Measurements from ENCODE around the gene CAMK1D.
"Not testable (repeated sequence)": the region's sequence is repeated elsewhere in the genome, so short reads cannot be mapped to it uniquely, and the experiment has no call there.

Gene CAMK1D

GRCh38 chr10:12724807-12725579, 375.6 kb downstream of the CAMK1D start:
- Histone ChIP-seq H3K9ac (ENCODE audit: low read length in 2 of 2) (no peak overlapping the region), H3K4me3 (ENCODE audit: low read length in 2 of 2) (no peak overlapping the region), H3K36me3 (ENCODE audit: control insufficient read depth in 2 of 2, insufficient read depth in 2 of 2, low read length in 2 of 2) (no peaks in the 10 kb centered on the region), H3K27ac (ENCODE audit: low read length) (no peak overlapping the region), H3K4me1 (ENCODE audit: control insufficient read depth, insufficient read depth, low read length) (peaks cover 39% of the 10 kb centered on the region), H3K9me3 (ENCODE audit: control insufficient read depth in 2 of 2, low read length in 2 of 2) (no peaks in the 10 kb centered on the region), H3K27me3 (ENCODE audit: control insufficient read depth in 1 of 2, insufficient read depth in 2 of 2, low read length in 2 of 2) (no peaks in the 10 kb centered on the region)

DNA sequence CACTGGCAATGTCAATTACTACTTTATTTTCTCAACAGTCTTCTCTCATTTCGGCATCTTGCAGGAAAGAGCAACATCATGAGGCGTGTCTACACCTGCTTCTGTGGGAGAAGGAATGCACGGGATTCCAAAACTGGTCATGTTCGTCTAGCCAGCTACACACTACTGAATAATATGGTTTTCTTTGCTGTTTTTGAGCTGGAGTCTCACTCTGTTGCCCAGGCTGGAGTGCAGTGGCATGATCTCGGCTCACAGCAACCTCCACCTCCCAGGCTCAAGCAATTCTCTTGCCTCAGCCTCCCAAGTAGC, 376.2 kb downstream of the CAMK1D start:
- not testable (repeated sequence) for H3K36me3 ChIP-seq (ENCODE audit: control insufficient read depth in 2 of 2, insufficient read depth in 2 of 2, low read length in 2 of 2); H3K9ac ChIP-seq (ENCODE audit: low read length in 2 of 2); H3K4me3 ChIP-seq (ENCODE audit: low read length in 2 of 2); H3K27me3 ChIP-seq (ENCODE audit: control insufficient read depth in 1 of 2, insufficient read depth in 2 of 2, low read length in 2 of 2); H3K27ac ChIP-seq (ENCODE audit: low read length); H3K9me3 ChIP-seq (ENCODE audit: control insufficient read depth in 2 of 2, low read length in 2 of 2)
- peaks cover 35% of the 10 kb centered on the region for H3K4me1 ChIP-seq (ENCODE audit: control insufficient read depth, insufficient read depth, low read length)

DNA sequence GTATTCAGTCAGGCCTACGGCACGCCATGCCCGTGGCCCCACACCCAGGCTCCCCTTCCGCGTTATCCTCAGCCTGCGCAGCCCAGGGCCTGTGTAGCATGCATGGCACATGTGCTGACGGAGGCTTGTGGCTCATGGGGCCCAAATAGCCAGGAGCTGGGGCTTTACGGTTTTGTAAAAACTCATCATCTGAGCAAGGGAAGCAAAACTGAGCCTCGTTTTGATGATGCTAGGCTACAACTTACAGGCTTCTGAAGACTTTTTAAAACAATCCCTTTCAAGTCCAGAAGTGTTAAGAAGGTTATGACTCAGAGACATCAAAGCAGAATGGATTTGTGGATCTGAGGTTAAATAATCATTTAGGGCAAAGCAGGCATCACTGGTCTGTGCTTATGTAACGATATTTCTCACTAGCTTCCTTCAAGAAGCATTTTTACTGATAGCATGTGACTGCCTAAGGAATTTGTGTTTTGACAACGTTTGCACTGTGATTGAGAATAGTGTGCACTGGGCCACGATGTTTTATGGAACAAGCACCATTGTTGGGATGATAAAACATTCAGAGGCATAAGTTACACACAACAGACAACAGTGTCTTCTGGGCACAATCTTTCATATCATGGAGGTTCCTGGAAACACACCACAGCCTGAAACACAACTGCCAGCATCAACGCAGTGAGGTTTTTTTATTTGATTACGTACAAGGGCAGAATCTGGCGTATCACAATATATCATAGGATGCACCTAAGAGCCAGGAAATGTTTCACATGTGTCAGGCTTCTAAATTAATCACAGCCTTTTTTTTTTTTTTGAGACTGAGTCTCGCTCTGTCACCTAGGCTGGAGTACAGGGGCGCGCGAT, 377.9 kb downstream of the CAMK1D start:
- no peak overlapping the region for H3K9ac ChIP-seq (ENCODE audit: low read length in 2 of 2)
- peaks cover 34% of the 10 kb centered on the region for H3K4me1 ChIP-seq (ENCODE audit: control insufficient read depth, insufficient read depth, low read length)
- H3K27me3 ChIP-seq (ENCODE audit: control insufficient read depth in 1 of 2, insufficient read depth in 2 of 2, low read length in 2 of 2) = no peaks in the 10 kb centered on the region
- H3K36me3 ChIP-seq (ENCODE audit: control insufficient read depth in 2 of 2, insufficient read depth in 2 of 2, low read length in 2 of 2) = no peaks in the 10 kb centered on the region
- H3K27ac ChIP-seq (ENCODE audit: low read length) = peak overlapping the region; percentile 58
- H3K4me3 ChIP-seq (ENCODE audit: low read length in 2 of 2) = no peak overlapping the region
- H3K9me3 ChIP-seq (ENCODE audit: control insufficient read depth in 2 of 2, low read length in 2 of 2) = no peaks in the 10 kb centered on the region

GRCh38 chr10:12727832-12728215, 378.5 kb downstream of the CAMK1D start:
- H3K4me3 ChIP-seq (ENCODE audit: low read length in 2 of 2) = peak overlapping the region; percentile 37 to 69
- H3K27me3 ChIP-seq (ENCODE audit: control insufficient read depth in 1 of 2, insufficient read depth in 2 of 2, low read length in 2 of 2) = no peaks in the 10 kb centered on the region
- no peaks in the 10 kb centered on the region for H3K36me3 ChIP-seq (ENCODE audit: control insufficient read depth in 2 of 2, insufficient read depth in 2 of 2, low read length in 2 of 2)
- H3K27ac ChIP-seq (ENCODE audit: low read length) = peak overlapping the region; percentile 58
- peaks cover 34% of the 10 kb centered on the region for H3K4me1 ChIP-seq (ENCODE audit: control insufficient read depth, insufficient read depth, low read length)
- no peaks in the 10 kb centered on the region for H3K9me3 ChIP-seq (ENCODE audit: control insufficient read depth in 2 of 2, low read length in 2 of 2)
- H3K9ac ChIP-seq (ENCODE audit: low read length in 2 of 2) = no peak overlapping the region

GRCh38 chr10:12728494-12728893, 379.1 kb downstream of the CAMK1D start:
- peak overlapping the region; percentile 37 to 69 for H3K4me3 ChIP-seq (ENCODE audit: low read length in 2 of 2)
- peak overlapping the region; percentile 29 to 47 for H3K9ac ChIP-seq (ENCODE audit: low read length in 2 of 2)
- H3K4me1 ChIP-seq (ENCODE audit: control insufficient read depth, insufficient read depth, low read length) = peaks cover 34% of the 10 kb centered on the region
- H3K36me3 ChIP-seq (ENCODE audit: control insufficient read depth in 2 of 2, insufficient read depth in 2 of 2, low read length in 2 of 2) = no peaks in the 10 kb centered on the region
- H3K9me3 ChIP-seq (ENCODE audit: control insufficient read depth in 2 of 2, low read length in 2 of 2) = no peaks in the 10 kb centered on the region
- H3K27ac ChIP-seq (ENCODE audit: low read length) = peak overlapping the region; percentile 58
- H3K27me3 ChIP-seq (ENCODE audit: control insufficient read depth in 1 of 2, insufficient read depth in 2 of 2, low read length in 2 of 2) = no peaks in the 10 kb centered on the region

- H3K4me3 ChIP-seq (ENCODE audit: low read length in 2 of 2) = no peak overlapping the region
Measured at GRCh38 chr10:12729885-12730284, 380.5 kb downstream of the CAMK1D start.

DNA sequence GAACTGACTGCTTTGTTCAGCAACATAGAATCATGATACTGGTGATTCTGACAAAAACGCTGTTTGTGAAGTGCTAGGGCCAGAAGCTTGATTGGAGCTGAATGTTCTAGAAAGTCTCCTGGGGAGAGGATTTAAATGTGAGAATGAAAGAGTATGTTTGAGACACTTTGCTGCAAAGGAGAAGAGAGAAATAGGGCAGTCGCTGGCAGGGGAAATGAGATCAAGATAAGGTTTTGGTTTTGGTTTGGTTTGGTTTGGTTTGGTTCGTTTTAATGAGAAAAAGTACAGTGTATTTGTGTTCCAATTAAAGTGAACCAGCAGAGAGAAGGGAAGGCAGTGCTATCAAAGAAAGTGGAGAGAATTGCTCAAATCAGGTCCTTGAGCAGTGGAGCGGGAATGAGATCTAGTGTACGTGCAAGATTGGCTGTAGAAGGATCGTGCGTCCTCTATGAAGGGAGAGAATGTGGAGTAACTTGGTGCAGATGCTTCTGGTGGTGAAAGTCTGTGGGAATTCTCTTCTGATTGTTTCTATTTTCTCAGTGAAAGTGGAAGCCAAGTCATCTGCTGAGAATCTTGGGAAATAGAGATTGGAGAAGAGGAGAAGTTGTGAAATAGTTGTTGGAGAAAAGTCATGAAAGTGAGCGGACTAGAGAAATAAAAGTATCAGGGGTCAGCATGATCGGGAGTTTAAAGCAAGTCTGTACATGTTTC, 381.6 kb downstream of the CAMK1D start:
- Histone ChIP-seq H3K27ac (ENCODE audit: low read length) (peak overlapping the region; percentile 0), H3K36me3 (ENCODE audit: control insufficient read depth in 2 of 2, insufficient read depth in 2 of 2, low read length in 2 of 2) (no peaks in the 10 kb centered on the region), H3K9ac (ENCODE audit: low read length in 2 of 2) (no peak overlapping the region), H3K27me3 (ENCODE audit: control insufficient read depth in 1 of 2, insufficient read depth in 2 of 2, low read length in 2 of 2) (no peaks in the 10 kb centered on the region), H3K4me3 (ENCODE audit: low read length in 2 of 2) (peak overlapping the region in 1 of 2 donors; percentile 24), H3K9me3 (ENCODE audit: control insufficient read depth in 2 of 2, low read length in 2 of 2) (no peaks in the 10 kb centered on the region), H3K4me1 (ENCODE audit: control insufficient read depth, insufficient read depth, low read length) (peaks cover 34% of the 10 kb centered on the region)

More at GRCh38 chr10:12729885-12730284, 380.5 kb downstream of the CAMK1D start:
- H3K9ac ChIP-seq (ENCODE audit: low read length in 2 of 2) = no peak overlapping the region
- H3K36me3 ChIP-seq (ENCODE audit: control insufficient read depth in 2 of 2, insufficient read depth in 2 of 2, low read length in 2 of 2) = no peaks in the 10 kb centered on the region
- peaks cover 34% of the 10 kb centered on the region for H3K4me1 ChIP-seq (ENCODE audit: control insufficient read depth, insufficient read depth, low read length)
- no peaks in the 10 kb centered on the region for H3K9me3 ChIP-seq (ENCODE audit: control insufficient read depth in 2 of 2, low read length in 2 of 2)
- H3K27me3 ChIP-seq (ENCODE audit: control insufficient read depth in 1 of 2, insufficient read depth in 2 of 2, low read length in 2 of 2) = no peaks in the 10 kb centered on the region
- H3K27ac ChIP-seq (ENCODE audit: low read length) = peak overlapping the region; percentile 0

DNA sequence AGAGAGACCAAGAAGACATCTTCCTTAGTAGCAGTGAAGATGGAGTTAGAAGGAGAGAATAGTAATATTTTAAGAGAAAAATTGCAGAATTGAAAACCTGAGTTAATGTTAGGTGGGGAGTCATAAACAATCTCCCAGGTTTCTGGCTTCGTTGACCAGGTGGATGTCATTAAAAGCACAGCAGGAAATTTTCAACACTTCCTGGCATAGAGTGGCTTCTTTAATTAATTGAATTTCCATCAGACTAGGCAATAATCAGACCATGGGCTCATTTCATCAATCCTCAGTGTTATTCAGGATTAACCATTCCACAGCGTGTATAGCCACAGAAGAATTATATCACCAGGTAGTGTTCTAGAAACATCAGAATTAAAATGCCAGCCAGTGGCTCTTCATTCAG, 383.9 kb downstream of the CAMK1D start:
- H3K27me3 ChIP-seq (ENCODE audit: control insufficient read depth in 1 of 2, insufficient read depth in 2 of 2, low read length in 2 of 2) = no peaks in the 10 kb centered on the region
- no peaks in the 10 kb centered on the region for H3K36me3 ChIP-seq (ENCODE audit: control insufficient read depth in 2 of 2, insufficient read depth in 2 of 2, low read length in 2 of 2)

DNA sequence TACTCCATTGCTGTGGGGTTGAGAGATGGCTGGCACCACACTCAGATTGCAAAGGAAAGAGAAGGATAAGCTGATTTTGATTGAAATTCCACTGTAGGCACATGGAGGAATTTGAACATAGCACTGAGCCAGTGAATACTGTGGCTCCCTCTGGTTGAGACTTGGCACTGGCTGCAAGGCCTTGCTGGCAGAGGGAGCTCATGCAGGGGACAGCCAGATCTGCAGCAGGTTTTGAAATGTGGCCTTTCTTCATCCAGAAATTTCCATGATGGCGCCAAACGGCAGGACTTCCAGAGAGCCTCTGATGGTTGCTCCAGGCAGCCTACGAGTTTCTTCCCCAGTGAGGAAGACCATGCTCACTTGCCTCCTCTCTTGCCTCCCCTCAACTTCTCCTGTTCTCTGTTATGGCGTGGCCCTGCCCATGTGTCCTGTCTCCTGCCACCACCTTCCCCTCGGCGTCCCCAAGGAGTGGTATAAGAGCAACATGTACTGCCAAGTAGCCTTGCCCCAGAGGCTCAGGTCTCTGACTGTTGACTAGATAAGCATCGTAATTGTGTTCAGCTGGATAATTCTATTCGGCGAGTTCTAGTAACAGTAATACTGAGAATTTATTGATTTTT, 386.6 kb downstream of the CAMK1D start:
- H3K27me3 ChIP-seq (ENCODE audit: control insufficient read depth in 1 of 2, insufficient read depth in 2 of 2, low read length in 2 of 2) = no peaks in the 10 kb centered on the region
- H3K4me3 ChIP-seq (ENCODE audit: low read length in 2 of 2) = no peak overlapping the region
- H3K9me3 ChIP-seq (ENCODE audit: control insufficient read depth in 2 of 2, low read length in 2 of 2) = no peaks in the 10 kb centered on the region
- H3K4me1 ChIP-seq (ENCODE audit: control insufficient read depth, insufficient read depth, low read length) = peaks cover 9% of the 10 kb centered on the region
- no peaks in the 10 kb centered on the region for H3K36me3 ChIP-seq (ENCODE audit: control insufficient read depth in 2 of 2, insufficient read depth in 2 of 2, low read length in 2 of 2)
- H3K9ac ChIP-seq (ENCODE audit: low read length in 2 of 2) = no peak overlapping the region
- no peak overlapping the region for H3K27ac ChIP-seq (ENCODE audit: low read length)

More for the DNA sequence above, 383.9 kb downstream of the CAMK1D start:
- H3K4me1 ChIP-seq (ENCODE audit: control insufficient read depth, insufficient read depth, low read length) = peaks cover 20% of the 10 kb centered on the region
- H3K9me3 ChIP-seq (ENCODE audit: control insufficient read depth in 2 of 2, low read length in 2 of 2) = no peaks in the 10 kb centered on the region
- H3K4me3 ChIP-seq (ENCODE audit: low read length in 2 of 2) = no peak overlapping the region
- no peak overlapping the region for H3K27ac ChIP-seq (ENCODE audit: low read length)
- H3K9ac ChIP-seq (ENCODE audit: low read length in 2 of 2) = no peak overlapping the region

DNA sequence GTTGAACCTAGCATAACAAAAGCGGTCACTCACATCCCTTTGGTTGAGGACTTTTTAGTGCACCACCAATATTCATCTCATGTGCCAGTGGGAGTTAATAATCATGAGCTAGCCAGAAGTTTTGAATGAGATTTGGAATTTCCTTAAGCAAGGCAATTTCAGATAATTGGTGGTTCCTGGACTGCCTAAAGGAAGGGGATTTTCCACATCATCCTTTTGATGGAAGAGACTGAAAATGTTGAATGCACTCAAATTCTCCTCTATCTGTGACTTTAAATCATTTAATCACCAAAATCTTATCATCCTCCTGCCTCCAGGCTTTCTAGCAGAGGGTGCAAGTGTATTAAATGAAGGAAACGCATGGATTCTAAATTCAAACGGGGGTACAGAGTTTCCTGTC, 391.5 kb downstream of the CAMK1D start:
- H3K36me3 ChIP-seq (ENCODE audit: control insufficient read depth in 2 of 2, insufficient read depth in 2 of 2, low read length in 2 of 2) = no peaks in the 10 kb centered on the region
- H3K27me3 ChIP-seq (ENCODE audit: control insufficient read depth in 1 of 2, insufficient read depth in 2 of 2, low read length in 2 of 2) = no peaks in the 10 kb centered on the region
- H3K4me3 ChIP-seq (ENCODE audit: low read length in 2 of 2) = peak overlapping the region in 1 of 2 donors; percentile 47
- H3K27ac ChIP-seq (ENCODE audit: low read length) = peak overlapping the region; percentile 79
- H3K9ac ChIP-seq (ENCODE audit: low read length in 2 of 2) = no peak overlapping the region
- peaks cover 20% of the 10 kb centered on the region for H3K4me1 ChIP-seq (ENCODE audit: control insufficient read depth, insufficient read depth, low read length)
- H3K9me3 ChIP-seq (ENCODE audit: control insufficient read depth in 2 of 2, low read length in 2 of 2) = no peaks in the 10 kb centered on the region

All from stomach smooth muscle (tissue), 2 donors.